CD4-positive, alpha-beta T cell treated with Interleukin-6 for 4 hours (primary cell): Measurements from ENCODE around the gene SUPT20H.

Experiments
- DNase-seq: peaks from one replicate; pipeline ENCODE4 v3.0.0-alpha.2; 2020; ENCODE audit warnings: mixed read lengths

Gene SUPT20H

GRCh38 chr13:36997716-36998427 is 61.6 kb downstream of the SUPT20H start:
- DNase-seq = no peak

GRCh38 chr13:36992362-36992761 is 67.1 kb downstream of the SUPT20H start:
- no peak for DNase-seq

- no peak for DNase-seq
Measured at GRCh38 chr13:36986462-36987240, 72.8 kb downstream of the SUPT20H start.

GRCh38 chr13:36981156-36981743 is 78.2 kb downstream of the SUPT20H start:
- no peak for DNase-seq

GRCh38 chr13:36979361-36980050 is 80.0 kb downstream of the SUPT20H start:
- DNase-seq = no peak

- DNase-seq = no peak
Measured at GRCh38 chr13:36975172-36975571, 84.3 kb downstream of the SUPT20H start.

GRCh38 chr13:36973621-36974295 is 85.7 kb downstream of the SUPT20H start:
- no peak for DNase-seq

- DNase-seq = no peak
Measured at GRCh38 chr13:36973009-36973408, 86.5 kb downstream of the SUPT20H start.

- no peak for DNase-seq
Measured at GRCh38 chr13:36966404-36966803, 93.1 kb downstream of the SUPT20H start.

GRCh38 chr13:36965767-36966166 is 93.7 kb downstream of the SUPT20H start:
- no peak for DNase-seq

- DNase-seq = no peak
Measured at GRCh38 chr13:36959456-36960116, 99.9 kb downstream of the SUPT20H start.
